Hematopoietic multipotent progenitor cell treated with erythropoietin and hydrocortisone succinate and interleukin-3 and kit ligand, for 8 days (in vitro differentiated cells): ENCODE measurements around the gene BTBD7.
A peak's percentile ranks its signal among the peaks of the same experiment; 100 is the strongest.

ENCODE experiments used
- DNase-seq: peaks from one replicate; pipeline ENCODE4 v3.0.0-alpha.2; 2015

BTBD7 gene

GRCh38 chr14:93330609-93331000 lies 2.2 kb downstream of the BTBD7 start:
- no peak for DNase-seq

GRCh38 chr14:93329965-93330608 lies 2.7 kb downstream of the BTBD7 start:
- no peak for DNase-seq

- DNase-seq: no peak
These were observed 4.3 kb downstream of the BTBD7 start for GRCh38 chr14:93328546-93328945.

GRCh38 chr14:93326196-93326595 lies 6.6 kb downstream of the BTBD7 start:
- no peak for DNase-seq

- no peak for DNase-seq
These were observed 9.1 kb downstream of the BTBD7 start for GRCh38 chr14:93323600-93324174.

- peak; percentile 77 for DNase-seq
These were observed 9.8 kb downstream of the BTBD7 start for GRCh38 chr14:93322929-93323599.

GRCh38 chr14:93320489-93320888 lies 12.3 kb downstream of the BTBD7 start:
- DNase-seq: no peak

- no peak for DNase-seq
These were observed 12.9 kb downstream of the BTBD7 start for GRCh38 chr14:93319958-93320357.

- DNase-seq: no peak
These were observed 13.3 kb downstream of the BTBD7 start for GRCh38 chr14:93319494-93319893.

GRCh38 chr14:93318927-93319326 lies 13.9 kb downstream of the BTBD7 start:
- no peak for DNase-seq

- peak; percentile 57 for DNase-seq
These were observed 14.7 kb downstream of the BTBD7 start for GRCh38 chr14:93317875-93318807.

- no peak for DNase-seq
These were observed 15.5 kb downstream of the BTBD7 start for GRCh38 chr14:93317210-93317874.

- no peak for DNase-seq
These were observed 16.1 kb downstream of the BTBD7 start for GRCh38 chr14:93316716-93317115.

GRCh38 chr14:93315575-93315974 lies 17.3 kb downstream of the BTBD7 start:
- no peak for DNase-seq

GRCh38 chr14:93311082-93311481 lies 21.8 kb downstream of the BTBD7 start:
- DNase-seq: no peak

GRCh38 chr14:93309427-93309966 lies 23.3 kb downstream of the BTBD7 start:
- DNase-seq: no peak

- DNase-seq: no peak
These were observed 24.0 kb downstream of the BTBD7 start for GRCh38 chr14:93308686-93309345.

- DNase-seq: no peak
These were observed 26.0 kb downstream of the BTBD7 start for GRCh38 chr14:93306812-93307211.

- peak; percentile 47 for DNase-seq
These were observed 27.0 kb downstream of the BTBD7 start for GRCh38 chr14:93305725-93306418.

- DNase-seq: peak; percentile 37
These were observed 28.1 kb downstream of the BTBD7 start for GRCh38 chr14:93304771-93305170.

- DNase-seq: peak; percentile 77
These were observed 29.2 kb downstream of the BTBD7 start for GRCh38 chr14:93303659-93304058.
